GM10266 (cell line): ENCODE measurements around the gene COL9A2.

Experiments used
- DNase-seq: peaks from one replicate; pipeline ENCODE4 v3.0.0; 2012; ENCODE audit errors: extremely low spot score
- CTCF ChIP-seq: IDR thresholded peaks from 2 replicates; pipeline ENCODE4 v1.5.1; 2012; ENCODE audit warnings: mild to moderate bottlenecking, low read depth; ENCODE audit not compliant: control insufficient read depth, insufficient read depth; ENCODE audit errors: missing control alignments

COL9A2 gene

GRCh38 chr1:40266786-40267535 is 50.1 kb downstream of the COL9A2 start:
- DNase-seq = no peak
- TF ChIP-seq CTCF = no peak

GRCh38 chr1:40265919-40266318 is 51.2 kb downstream of the COL9A2 start:
- no peak for DNase-seq
- TF ChIP-seq CTCF = no peak

- no peak for TF ChIP-seq CTCF
- no peak for DNase-seq
Measured at GRCh38 chr1:40265298-40265697, 51.8 kb downstream of the COL9A2 start.

- DNase-seq = peak; percentile 9
- TF ChIP-seq CTCF = no peak
Measured at GRCh38 chr1:40264354-40264781, 52.7 kb downstream of the COL9A2 start.

- DNase-seq = no peak
- no peak for TF ChIP-seq CTCF
Measured at GRCh38 chr1:40258445-40258769, 58.7 kb downstream of the COL9A2 start.

- no peak for TF ChIP-seq CTCF
- peak; percentile 78 for DNase-seq
Measured at GRCh38 chr1:40257688-40258444, 59.2 kb downstream of the COL9A2 start, which contains the start of gene ZMPSTE24. TSS of gene ZMPSTE24 (plus strand) at chr1:40258236. CDS start at chr1:40258272, 36 bp downstream.

- no peak for TF ChIP-seq CTCF
- DNase-seq = no peak
Measured at GRCh38 chr1:40257313-40257687, 59.8 kb downstream of the COL9A2 start.
